ENCODE data around the gene B3GNT5. TPM values are rescaled to one million over a fixed set of nuclear protein-coding genes. Genes with fewer than 3 reads are reported as not detected.

The B3GNT5 gene
- total and polyA plus RNA-seq, 5 donors from 2014 or later = 0.23 to 2.2 (median 0.38) TPM

DNA sequence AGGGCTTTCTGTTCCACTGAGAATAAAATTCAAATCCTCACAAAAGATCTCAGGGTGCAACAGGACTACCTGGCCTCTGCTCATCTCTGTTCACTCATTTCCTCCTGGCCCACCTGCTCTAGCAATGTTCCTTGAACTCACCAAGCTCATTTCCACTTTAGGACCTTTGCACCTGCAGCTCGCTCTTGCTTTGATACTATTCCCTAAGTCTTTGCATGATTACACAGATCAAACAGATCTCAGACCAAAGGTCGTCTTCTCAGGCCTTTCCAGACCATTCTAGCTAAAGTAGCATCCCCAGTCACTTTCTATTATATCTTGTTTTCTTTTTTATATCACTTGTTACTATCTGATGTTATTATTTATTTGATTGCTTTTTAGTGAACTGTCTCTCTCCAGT, 54.7 kb downstream of the B3GNT5 start:
- peaks cover 25% of the 10 kb centered on the region for H3K36me3 ChIP-seq (ENCODE audit: control insufficient read depth, insufficient read depth, low read length)
- no peak for ATAC-seq (ENCODE audit: low read depth in 2 of 2)
- peaks cover 0 to 2% (median 0%) of the 10 kb centered on the region in 7 donors for H3K9me3 Mint-ChIP-seq

DNA sequence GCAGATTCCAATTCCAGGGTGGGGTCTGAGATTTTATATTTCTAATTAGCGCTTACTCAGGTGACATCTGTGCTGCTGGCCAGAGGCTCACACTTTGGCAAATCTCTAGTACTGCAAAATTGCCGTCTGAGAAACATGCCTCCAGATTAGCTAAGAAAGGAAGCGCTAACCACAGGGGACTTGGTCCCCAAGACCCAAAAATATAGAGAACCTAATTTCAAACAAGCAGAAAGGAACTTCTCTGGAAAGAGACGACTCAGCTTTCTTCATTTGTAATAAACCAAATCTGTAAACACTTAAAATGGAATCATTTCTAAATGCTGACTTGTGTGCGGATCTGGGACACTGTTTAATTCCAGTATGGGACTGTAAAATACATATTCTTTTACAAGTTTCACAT, 55.7 kb downstream of the B3GNT5 start:
- Histone ChIP-seq H3K27ac (ENCODE audit: insufficient read depth, low read length, poor library complexity, severe bottlenecking) (no peak overlapping the region), H3K36me3 (ENCODE audit: control insufficient read depth, insufficient read depth, low read length) (peaks cover 25% of the 10 kb centered on the region)
- H3K27me3 Mint-ChIP-seq = no peaks in the 10 kb centered on the region

More for the DNA sequence above, 54.7 kb downstream of the B3GNT5 start:
- no peak for DNase-seq
- no peak overlapping the region for H3K4me3 Mint-ChIP-seq
- Histone ChIP-seq H3K4me3 (ENCODE audit: low read depth, low read length) (no peak overlapping the region), H3K27ac (ENCODE audit: insufficient read depth, low read length, poor library complexity, severe bottlenecking) (no peak overlapping the region), H3K4me1 (ENCODE audit: control insufficient read depth, insufficient read depth, low read length, poor library complexity, severe bottlenecking) (no peaks in the 10 kb centered on the region), H3K9me3 (ENCODE audit: control insufficient read depth in 2 of 2, low read length in 2 of 2) (no peaks in the 10 kb centered on the region), H3K27me3 (ENCODE audit: control insufficient read depth, insufficient read depth, low read length) (no peaks in the 10 kb centered on the region)
- H3K27ac Mint-ChIP-seq = no peak overlapping the region
- no peaks in the 10 kb centered on the region for H3K27me3 Mint-ChIP-seq
- H3K36me3 Mint-ChIP-seq = no peaks in the 10 kb centered on the region
- H3K4me1 Mint-ChIP-seq = peaks cover 0 to 10% (median 1%) of the 10 kb centered on the region in 4 donors

DNA sequence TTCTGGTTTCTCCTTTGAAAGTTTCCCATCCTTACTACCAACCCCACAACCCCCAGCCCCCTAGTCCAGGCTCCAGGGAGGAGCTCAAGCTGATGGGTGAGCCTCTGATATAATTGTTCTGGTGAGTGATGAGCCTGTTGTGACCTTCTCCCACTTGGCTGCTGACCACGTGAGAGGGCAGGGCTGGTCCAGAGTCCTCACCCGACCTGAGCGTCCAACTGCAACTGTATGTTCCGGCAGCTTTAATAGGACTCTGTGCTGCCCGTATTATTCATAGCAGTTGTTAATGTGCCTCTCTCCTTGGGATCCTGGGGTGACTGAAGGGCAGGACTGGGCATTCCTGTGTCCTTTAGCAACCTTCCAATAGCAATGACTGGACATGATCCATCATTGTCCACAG, 56.2 kb downstream of the B3GNT5 start:
- no peaks in the 10 kb centered on the region for H3K36me3 Mint-ChIP-seq
- H3K4me3 Mint-ChIP-seq = no peak overlapping the region
- H3K27me3 Mint-ChIP-seq = no peaks in the 10 kb centered on the region
- H3K27ac ChIP-seq (ENCODE audit: insufficient read depth, low read length, poor library complexity, severe bottlenecking) = no peak overlapping the region
- H3K4me3 ChIP-seq (ENCODE audit: low read depth, low read length) = no peak overlapping the region
- no peaks in the 10 kb centered on the region for H3K9me3 ChIP-seq (ENCODE audit: control insufficient read depth in 2 of 2, low read length in 2 of 2)
- no peaks in the 10 kb centered on the region for H3K4me1 ChIP-seq (ENCODE audit: control insufficient read depth, insufficient read depth, low read length, poor library complexity, severe bottlenecking)
- ATAC-seq (ENCODE audit: low read depth in 2 of 2) = no peak
- H3K27me3 ChIP-seq (ENCODE audit: control insufficient read depth, insufficient read depth, low read length) = no peaks in the 10 kb centered on the region
- DNase-seq = no peak
- no peaks in the 10 kb centered on the region for H3K9me3 Mint-ChIP-seq
- peaks cover 27% of the 10 kb centered on the region for H3K36me3 ChIP-seq (ENCODE audit: control insufficient read depth, insufficient read depth, low read length)
- no peak overlapping the region for H3K27ac Mint-ChIP-seq
- H3K4me1 Mint-ChIP-seq = peaks cover 0 to 10% (median 0%) of the 10 kb centered on the region in 4 donors

More for the DNA sequence above, 55.7 kb downstream of the B3GNT5 start:
- Histone ChIP-seq H3K27me3 (ENCODE audit: control insufficient read depth, insufficient read depth, low read length) (no peaks in the 10 kb centered on the region), H3K4me3 (ENCODE audit: low read depth, low read length) (no peak overlapping the region), H3K9me3 (ENCODE audit: control insufficient read depth in 2 of 2, low read length in 2 of 2) (no peaks in the 10 kb centered on the region), H3K4me1 (ENCODE audit: control insufficient read depth, insufficient read depth, low read length, poor library complexity, severe bottlenecking) (no peaks in the 10 kb centered on the region)
- H3K4me3 Mint-ChIP-seq = no peak overlapping the region
- DNase-seq = no peak
- H3K27ac Mint-ChIP-seq = no peak overlapping the region
- peaks cover 0 to 2% (median 0%) of the 10 kb centered on the region in 7 donors for H3K9me3 Mint-ChIP-seq
- peaks cover 0 to 10% (median 1%) of the 10 kb centered on the region in 4 donors for H3K4me1 Mint-ChIP-seq
- no peaks in the 10 kb centered on the region for H3K36me3 Mint-ChIP-seq
- no peak for ATAC-seq (ENCODE audit: low read depth in 2 of 2)

DNA sequence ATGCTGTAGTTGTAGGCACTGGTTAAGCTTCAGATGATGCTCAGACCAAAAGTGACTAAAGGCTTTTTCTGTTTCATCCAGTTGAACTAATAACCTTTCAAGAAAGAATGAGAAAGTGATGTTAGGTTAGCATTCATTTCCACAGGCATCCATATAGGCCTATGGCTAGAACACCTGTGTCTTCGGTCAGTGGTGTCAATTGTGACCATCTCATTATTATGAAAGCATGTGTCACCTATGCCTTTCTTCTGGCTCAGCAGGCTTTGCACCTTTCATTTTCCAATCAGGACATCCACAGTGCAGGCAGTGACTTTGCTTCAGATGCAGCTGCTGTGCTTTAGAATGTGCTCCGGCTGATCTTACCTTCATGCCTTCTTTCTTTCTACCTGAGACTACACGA, 57.9 kb downstream of the B3GNT5 start:
- Histone ChIP-seq H3K27me3 (ENCODE audit: control insufficient read depth, insufficient read depth, low read length) (no peaks in the 10 kb centered on the region), H3K4me3 (ENCODE audit: low read depth, low read length) (no peak overlapping the region), H3K27ac (ENCODE audit: insufficient read depth, low read length, poor library complexity, severe bottlenecking) (no peak overlapping the region), H3K9me3 (ENCODE audit: control insufficient read depth in 2 of 2, low read length in 2 of 2) (no peaks in the 10 kb centered on the region), H3K4me1 (ENCODE audit: control insufficient read depth, insufficient read depth, low read length, poor library complexity, severe bottlenecking) (no peaks in the 10 kb centered on the region), H3K36me3 (ENCODE audit: control insufficient read depth, insufficient read depth, low read length) (peaks cover 29% of the 10 kb centered on the region)
- peaks cover 0 to 10% (median 0%) of the 10 kb centered on the region in 4 donors for H3K4me1 Mint-ChIP-seq
- H3K27me3 Mint-ChIP-seq = no peaks in the 10 kb centered on the region
- no peaks in the 10 kb centered on the region for H3K36me3 Mint-ChIP-seq
- ATAC-seq (ENCODE audit: low read depth in 2 of 2) = no peak
- no peak overlapping the region for H3K4me3 Mint-ChIP-seq
- no peak for DNase-seq
- no peaks in the 10 kb centered on the region for H3K9me3 Mint-ChIP-seq
- no peak overlapping the region for H3K27ac Mint-ChIP-seq

DNA sequence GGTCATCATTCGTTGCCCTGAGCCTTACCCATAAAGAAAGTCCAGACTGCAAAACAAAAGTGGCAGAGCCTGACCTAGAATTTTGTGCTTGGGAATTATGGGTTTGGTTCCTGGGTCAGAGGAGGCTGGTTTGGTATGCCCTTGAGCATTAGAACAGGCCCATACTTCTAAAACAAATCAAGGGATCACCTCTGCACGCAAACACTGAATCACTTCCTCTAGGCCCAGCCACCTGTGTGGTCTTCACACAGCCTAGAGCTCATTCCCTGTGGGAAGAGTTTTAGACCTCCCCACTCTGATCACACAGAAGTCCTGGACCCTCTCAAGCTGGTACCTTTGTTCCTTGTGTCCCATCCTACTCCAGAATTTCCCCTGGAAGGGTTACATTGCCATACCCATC, 59.4 kb downstream of the B3GNT5 start:
- no peaks in the 10 kb centered on the region for H3K4me1 ChIP-seq (ENCODE audit: control insufficient read depth, insufficient read depth, low read length, poor library complexity, severe bottlenecking)
- Mint-ChIP-seq H3K4me1 (no peaks in the 10 kb centered on the region), H3K9me3 (no peaks in the 10 kb centered on the region), H3K36me3 (no peaks in the 10 kb centered on the region), H3K27ac (peak overlapping the region in 1 of 3 donors; percentile 17), H3K27me3 (no peaks in the 10 kb centered on the region), H3K4me3 (no peak overlapping the region)
- H3K27me3 ChIP-seq (ENCODE audit: control insufficient read depth, insufficient read depth, low read length) = no peaks in the 10 kb centered on the region
- DNase-seq (no peak), ATAC-seq (ENCODE audit: low read depth in 2 of 2) (no peak)
- H3K36me3 ChIP-seq (ENCODE audit: control insufficient read depth, insufficient read depth, low read length) = peaks cover 26% of the 10 kb centered on the region
- H3K4me3 ChIP-seq (ENCODE audit: low read depth, low read length) = no peak overlapping the region
- no peaks in the 10 kb centered on the region for H3K9me3 ChIP-seq (ENCODE audit: control insufficient read depth in 2 of 2, low read length in 2 of 2)
- no peak overlapping the region for H3K27ac ChIP-seq (ENCODE audit: insufficient read depth, low read length, poor library complexity, severe bottlenecking)

DNA sequence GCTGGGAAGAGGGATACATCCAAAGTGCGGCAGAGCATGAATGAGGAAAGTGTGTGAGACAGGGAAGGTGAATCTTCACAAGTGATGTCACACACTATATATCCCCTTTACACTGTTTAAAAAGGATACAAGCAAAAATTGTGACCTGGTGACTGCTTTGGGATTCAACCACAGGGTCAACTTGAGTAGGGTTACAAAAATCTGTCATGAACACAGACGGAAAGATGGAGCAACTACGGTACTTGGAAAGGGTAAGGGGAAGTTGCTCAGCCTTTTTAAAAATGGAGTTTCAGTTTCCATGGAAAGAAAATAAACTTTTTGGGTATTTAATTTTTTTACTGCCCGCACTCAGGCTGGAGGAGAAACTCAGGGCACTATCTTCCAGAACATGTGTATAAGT, 60.3 kb downstream of the B3GNT5 start:
- no peak overlapping the region for H3K27ac ChIP-seq (ENCODE audit: insufficient read depth, low read length, poor library complexity, severe bottlenecking)
- no peaks in the 10 kb centered on the region for H3K9me3 ChIP-seq (ENCODE audit: control insufficient read depth in 2 of 2, low read length in 2 of 2)
- Mint-ChIP-seq H3K4me3 (no peak overlapping the region), H3K4me1 (no peaks in the 10 kb centered on the region), H3K9me3 (peaks cover 0 to 2% (median 0%) of the 10 kb centered on the region in 7 donors), H3K36me3 (no peaks in the 10 kb centered on the region), H3K27ac (peak overlapping the region in 1 of 3 donors; percentile 89), H3K27me3 (no peaks in the 10 kb centered on the region)
- no peaks in the 10 kb centered on the region for H3K27me3 ChIP-seq (ENCODE audit: control insufficient read depth, insufficient read depth, low read length)
- no peak overlapping the region for H3K4me3 ChIP-seq (ENCODE audit: low read depth, low read length)
- ATAC-seq (ENCODE audit: low read depth in 2 of 2) (no peak), DNase-seq (no peak)
- peaks cover 29% of the 10 kb centered on the region for H3K36me3 ChIP-seq (ENCODE audit: control insufficient read depth, insufficient read depth, low read length)
- H3K4me1 ChIP-seq (ENCODE audit: control insufficient read depth, insufficient read depth, low read length, poor library complexity, severe bottlenecking) = no peaks in the 10 kb centered on the region

DNA sequence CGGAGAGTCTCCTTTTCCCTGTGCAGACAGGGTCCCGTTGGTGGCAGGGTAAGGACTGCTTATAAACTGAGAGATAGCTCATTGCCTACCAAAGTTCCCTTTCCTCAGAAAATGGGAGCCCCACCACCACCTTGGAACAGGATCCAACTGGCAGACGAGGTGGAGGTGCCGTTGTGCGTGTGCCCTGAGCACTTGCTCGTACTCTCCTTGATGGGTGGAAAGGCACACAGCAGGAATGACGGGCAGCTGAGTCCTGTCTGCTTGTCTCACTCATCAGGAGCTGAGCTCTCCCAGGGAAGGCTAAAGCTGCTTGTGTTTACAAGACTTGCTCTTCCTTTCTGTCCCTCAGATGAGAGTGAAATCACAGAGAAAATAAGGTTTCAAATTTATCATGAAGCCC, 60.7 kb downstream of the B3GNT5 start:
- DNase-seq = no peak
- H3K27ac ChIP-seq (ENCODE audit: insufficient read depth, low read length, poor library complexity, severe bottlenecking) = no peak overlapping the region

DNA sequence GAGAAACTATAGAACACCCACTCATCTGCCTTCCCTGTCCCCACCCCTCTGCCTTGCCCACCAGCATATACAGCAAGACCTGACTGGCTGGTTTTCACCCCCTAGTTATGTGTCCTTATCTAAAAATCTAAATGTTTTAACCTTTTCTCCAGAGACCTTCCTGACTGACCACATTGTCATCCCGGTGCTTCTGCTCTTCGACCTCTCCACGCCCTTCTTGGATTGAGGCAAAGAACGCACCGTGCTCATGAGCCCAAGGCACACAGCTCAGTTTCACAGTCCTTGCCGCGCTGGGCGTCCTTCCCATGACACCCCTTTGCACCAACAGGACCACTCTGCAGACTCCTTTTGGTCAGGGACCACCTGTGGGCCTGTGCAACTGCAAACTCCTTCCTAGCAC, 62.7 kb downstream of the B3GNT5 start:
- Mint-ChIP-seq H3K27ac (peak overlapping the region in 2 of 3 donors; percentile 6 to 61), H3K4me1 (peaks cover 8 to 15% (median 9%) of the 10 kb centered on the region in 4 donors), H3K36me3 (no peaks in the 10 kb centered on the region), H3K9me3 (peaks cover 0 to 2% (median 0%) of the 10 kb centered on the region in 7 donors), H3K27me3 (no peaks in the 10 kb centered on the region), H3K4me3 (no peak overlapping the region)
- Histone ChIP-seq H3K4me3 (ENCODE audit: low read depth, low read length) (no peak overlapping the region), H3K36me3 (ENCODE audit: control insufficient read depth, insufficient read depth, low read length) (peaks cover 15% of the 10 kb centered on the region), H3K9me3 (ENCODE audit: control insufficient read depth in 2 of 2, low read length in 2 of 2) (no peaks in the 10 kb centered on the region), H3K27ac (ENCODE audit: insufficient read depth, low read length, poor library complexity, severe bottlenecking) (no peak overlapping the region), H3K27me3 (ENCODE audit: control insufficient read depth, insufficient read depth, low read length) (no peaks in the 10 kb centered on the region), H3K4me1 (ENCODE audit: control insufficient read depth, insufficient read depth, low read length, poor library complexity, severe bottlenecking) (no peaks in the 10 kb centered on the region)
- DNase-seq = no peak
- no peak for ATAC-seq (ENCODE audit: low read depth in 2 of 2)

More for the DNA sequence above, 60.7 kb downstream of the B3GNT5 start:
- H3K27me3 ChIP-seq (ENCODE audit: control insufficient read depth, insufficient read depth, low read length) = no peaks in the 10 kb centered on the region
- peaks cover 0 to under 1% (median 0%) of the 10 kb centered on the region in 4 donors for H3K4me1 Mint-ChIP-seq
- H3K4me3 ChIP-seq (ENCODE audit: low read depth, low read length) = no peak overlapping the region
- no peak overlapping the region for H3K4me3 Mint-ChIP-seq
- peaks cover 27% of the 10 kb centered on the region for H3K36me3 ChIP-seq (ENCODE audit: control insufficient read depth, insufficient read depth, low read length)
- no peaks in the 10 kb centered on the region for H3K9me3 ChIP-seq (ENCODE audit: control insufficient read depth in 2 of 2, low read length in 2 of 2)
- no peaks in the 10 kb centered on the region for H3K36me3 Mint-ChIP-seq
- no peaks in the 10 kb centered on the region for H3K27me3 Mint-ChIP-seq
- H3K4me1 ChIP-seq (ENCODE audit: control insufficient read depth, insufficient read depth, low read length, poor library complexity, severe bottlenecking) = no peaks in the 10 kb centered on the region
- ATAC-seq (ENCODE audit: low read depth in 2 of 2) = no peak
- H3K27ac Mint-ChIP-seq = no peak overlapping the region
- peaks cover 0 to 2% (median 0%) of the 10 kb centered on the region in 7 donors for H3K9me3 Mint-ChIP-seq
